Forelimb muscle (tissue), 1 donor: ENCODE data around the gene TRIM2. TPM values are rescaled to one million over a fixed set of nuclear protein-coding genes. Genes with fewer than 3 reads are reported as not detected.

Experiments
- DNase-seq: peaks from one replicate; pipeline ENCODE4 v3.0.0-alpha.2; 2013; ENCODE audit warnings: low read depth
- polyA plus RNA-seq: library from polyadenylated mRNA; unstranded; fragments of 120-200 nt; gene quantifications from one replicate; pipeline ENCODE4 v1.2.1, GENCODE V29; 2013; ENCODE audit not compliant: insufficient read length

Gene TRIM2
- polyA plus RNA-seq, 1 donor = 19.2 TPM

DNA sequence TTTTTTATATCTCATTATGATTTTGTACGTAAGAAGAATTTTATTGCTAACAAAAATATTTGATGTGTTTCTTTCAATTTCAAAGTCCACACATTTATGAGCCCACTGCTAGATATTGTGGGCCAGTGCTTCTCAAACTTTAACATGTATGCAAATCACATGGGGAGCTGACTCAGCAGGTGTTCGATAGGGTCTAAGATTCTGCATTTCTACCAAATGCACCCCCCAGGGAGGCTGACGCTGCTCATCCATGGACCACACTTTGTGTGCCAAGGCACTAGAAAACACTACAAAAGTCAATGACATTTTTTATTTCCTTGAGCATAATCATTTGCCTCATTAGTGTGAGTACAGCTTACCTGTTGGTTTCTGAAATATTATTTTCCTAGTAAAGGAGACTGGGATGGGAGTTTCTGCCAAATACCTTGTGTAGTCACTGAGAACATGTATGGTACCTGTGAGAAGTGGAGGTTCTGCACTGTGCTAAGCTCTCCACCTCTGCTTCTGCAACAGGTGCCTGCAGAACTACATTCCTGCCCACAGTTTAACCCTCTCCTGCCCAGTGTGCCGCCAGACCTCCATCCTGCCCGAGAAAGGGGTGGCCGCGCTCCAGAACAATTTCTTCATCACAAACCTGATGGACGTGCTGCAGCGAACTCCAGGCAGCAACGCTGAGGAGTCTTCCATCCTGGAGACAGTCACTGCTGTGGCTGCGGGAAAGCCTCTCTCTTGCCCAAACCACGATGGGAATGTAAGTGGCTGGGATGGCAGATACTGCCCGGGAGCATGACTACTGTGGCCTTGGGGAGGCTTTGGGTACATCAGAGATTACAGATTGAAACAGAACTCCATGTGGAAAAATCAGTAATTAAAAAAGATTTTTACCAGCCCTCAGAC, 71.4 kb downstream of the TRIM2 start:
- no peak for DNase-seq

DNA sequence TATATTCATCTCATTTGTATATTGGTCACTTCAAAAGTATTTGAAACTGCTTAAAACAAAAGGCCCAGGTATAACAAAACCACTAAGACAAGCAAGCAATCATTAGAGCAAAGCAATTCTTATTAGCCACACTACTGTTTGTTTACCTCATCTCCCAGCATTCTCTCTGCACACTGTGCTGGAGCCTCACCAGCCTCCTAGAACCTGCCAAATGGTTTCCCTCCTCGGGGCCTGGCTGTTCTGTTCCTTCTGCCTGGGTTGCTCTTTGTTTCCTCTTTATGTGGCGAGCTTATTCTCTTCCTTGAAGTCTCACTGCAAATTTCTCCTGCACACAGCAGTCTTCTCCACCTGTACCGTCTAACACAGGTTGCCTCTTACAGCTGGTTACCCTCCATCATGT, 72.7 kb downstream of the TRIM2 start:
- no peak for DNase-seq

DNA sequence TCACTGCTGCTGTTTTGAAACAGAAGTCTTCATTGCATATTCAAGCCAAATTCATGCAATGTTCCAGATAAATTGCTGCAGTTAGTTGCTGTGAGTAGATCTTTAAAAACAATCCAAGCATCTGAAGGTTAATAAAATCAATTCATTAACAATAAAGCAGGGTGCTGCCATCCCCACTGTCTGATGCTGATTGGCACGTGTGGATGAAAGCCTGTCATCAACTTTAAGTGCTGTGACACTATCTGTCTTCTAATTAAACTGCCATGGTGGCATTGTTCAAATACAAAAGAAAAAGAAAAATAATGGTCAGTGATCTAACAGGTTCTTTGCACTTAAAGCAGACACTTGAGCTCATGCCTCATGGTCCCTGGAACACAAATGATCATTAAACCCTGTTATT, 77.2 kb downstream of the TRIM2 start:
- DNase-seq = no peak

DNA sequence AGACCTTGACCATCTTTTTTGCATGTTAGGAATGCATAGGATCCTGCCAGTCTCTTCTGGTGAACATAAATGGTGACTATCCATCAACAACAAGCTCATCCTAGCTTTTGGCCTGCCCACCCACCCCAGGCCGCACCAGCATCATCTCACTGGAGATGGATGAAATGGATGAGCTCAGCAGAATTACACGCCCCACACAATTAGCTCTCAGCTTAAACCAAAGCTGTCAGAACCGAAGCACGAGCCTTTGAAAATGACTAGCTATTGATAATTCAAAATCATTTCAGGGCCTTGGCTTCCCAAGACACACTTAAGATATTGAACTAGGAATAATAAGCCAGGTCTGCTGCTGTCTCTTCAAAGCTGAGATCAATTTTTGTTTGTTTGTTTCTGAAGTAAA, 77.8 kb downstream of the TRIM2 start:
- no peak for DNase-seq

DNA sequence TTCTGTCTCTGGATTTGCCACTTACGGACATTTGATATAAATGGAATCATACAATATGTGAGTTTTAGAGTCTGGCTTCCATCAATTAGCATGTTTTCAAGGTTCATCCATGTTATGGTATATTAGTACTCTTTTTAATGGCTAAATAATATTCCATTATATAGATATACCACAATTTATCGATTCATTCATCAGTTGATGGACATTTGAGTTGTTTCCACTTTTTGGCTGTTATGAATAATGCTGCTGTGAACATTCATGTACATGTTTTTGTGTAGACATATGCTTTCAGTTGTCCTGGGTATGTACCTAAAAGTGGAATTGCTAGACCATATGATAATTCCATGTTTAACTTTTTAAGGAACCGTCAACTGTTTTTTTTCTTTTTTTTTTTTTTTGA, 79.0 kb downstream of the TRIM2 start:
- DNase-seq = no peak

DNA sequence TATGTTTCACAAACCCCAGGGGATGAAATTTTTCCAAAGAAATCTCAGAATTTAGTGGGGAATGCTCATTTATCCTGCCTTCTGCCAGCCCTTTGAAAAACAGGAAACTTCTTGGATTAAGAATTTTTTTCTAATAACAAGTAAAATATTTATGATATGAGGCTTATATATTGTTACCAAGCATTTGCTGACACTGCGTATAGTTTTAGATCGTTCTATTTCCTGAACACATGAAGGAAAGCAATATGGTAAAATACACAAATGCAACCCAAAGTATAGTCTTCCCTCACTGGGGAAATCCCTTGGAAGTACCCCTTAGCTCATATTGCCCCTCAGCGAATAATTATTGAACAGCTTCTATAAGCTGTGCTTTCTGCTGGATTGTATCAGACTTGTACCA, 85.9 kb downstream of the TRIM2 start:
- DNase-seq = no peak

DNA sequence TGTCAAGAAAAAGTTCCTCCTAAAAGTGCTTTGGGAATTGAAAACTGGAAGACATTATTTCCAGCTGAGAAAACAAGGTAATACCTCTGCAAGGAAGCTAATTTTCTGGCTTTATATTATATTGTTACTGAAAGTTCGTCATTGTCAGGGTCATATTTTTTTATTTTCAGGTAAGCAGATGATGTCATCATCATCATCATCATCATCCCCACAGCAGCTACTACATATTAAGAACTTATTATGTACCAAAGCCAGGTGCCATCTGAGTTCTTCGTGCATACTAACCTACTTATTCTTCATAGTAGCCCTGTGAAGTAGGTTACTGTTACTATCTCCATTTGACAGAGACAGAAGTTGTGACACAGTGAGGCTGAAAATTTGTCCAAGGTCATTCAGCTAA, 87.3 kb downstream of the TRIM2 start:
- no peak for DNase-seq

DNA sequence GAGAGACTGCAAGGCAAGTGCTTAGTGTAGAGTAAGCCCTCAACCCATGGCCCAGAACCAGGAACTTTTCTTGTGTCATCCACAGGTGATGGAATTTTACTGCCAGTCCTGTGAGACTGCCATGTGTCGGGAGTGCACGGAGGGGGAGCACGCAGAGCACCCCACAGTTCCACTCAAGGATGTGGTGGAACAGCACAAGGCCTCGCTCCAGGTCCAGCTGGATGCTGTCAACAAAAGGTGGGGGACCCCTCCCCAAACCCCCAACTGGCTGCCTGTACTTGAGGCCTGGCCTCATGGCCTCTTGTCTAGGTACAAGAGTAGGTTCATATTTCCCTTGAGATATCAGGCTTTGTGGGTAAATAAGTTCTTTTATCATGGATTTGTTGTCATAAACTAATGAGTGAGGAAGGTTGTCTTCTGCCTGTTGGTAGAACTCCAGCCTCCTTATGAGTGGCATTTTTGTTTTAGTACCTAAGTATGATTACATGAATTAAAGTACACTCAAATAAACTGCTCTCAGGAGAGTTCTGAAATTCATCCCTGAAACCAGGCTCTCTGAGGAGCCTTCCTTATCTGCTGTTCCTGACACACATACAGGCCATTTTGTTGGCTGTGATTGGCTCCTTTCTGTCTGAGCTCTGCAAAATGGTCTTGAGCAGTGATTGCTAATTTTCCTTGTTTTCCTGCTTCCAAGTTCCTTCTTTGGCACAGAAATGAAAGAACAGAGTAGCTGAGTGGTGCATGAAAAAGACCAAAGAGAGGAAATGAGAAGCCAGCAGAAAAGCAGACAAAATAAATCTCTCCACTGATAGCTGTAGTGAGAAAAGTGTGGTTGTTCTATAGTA, 88.9 kb downstream of the TRIM2 start:
- no peak for DNase-seq

DNA sequence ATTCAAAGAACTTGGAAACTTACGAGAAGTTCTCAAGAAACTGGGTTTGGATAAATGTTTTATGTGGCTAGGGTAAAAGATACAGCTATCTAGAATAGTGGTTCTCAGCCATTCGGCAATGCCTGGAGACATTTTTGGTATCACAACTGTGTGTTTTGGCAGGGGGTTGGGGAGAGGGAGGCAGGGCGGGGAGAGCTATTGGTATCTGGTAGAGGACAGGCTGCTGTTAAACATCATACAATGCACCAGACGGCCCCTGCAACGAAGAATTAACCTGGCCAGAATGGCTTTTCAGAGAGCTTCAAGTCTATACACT, 89.5 kb downstream of the TRIM2 start:
- no peak for DNase-seq

DNA sequence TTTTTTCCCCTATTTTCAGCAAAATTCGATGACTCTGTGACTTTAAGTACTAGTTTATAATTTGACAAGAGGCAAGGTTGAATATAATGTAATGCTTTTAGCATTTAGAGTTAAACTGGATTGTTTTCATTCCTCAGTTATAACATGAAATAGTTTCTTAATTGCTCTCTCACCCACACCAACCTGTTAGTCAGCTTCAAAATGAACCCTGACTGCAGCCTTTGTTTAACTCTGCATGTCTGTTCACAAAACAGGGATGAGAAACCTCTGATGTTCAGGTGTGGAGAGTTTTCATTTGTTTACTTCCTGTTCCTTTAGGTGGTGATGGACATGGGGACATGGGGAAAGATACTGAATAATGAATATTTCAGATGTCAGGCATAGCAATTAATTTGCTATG, 90.4 kb downstream of the TRIM2 start:
- DNase-seq = no peak

DNA sequence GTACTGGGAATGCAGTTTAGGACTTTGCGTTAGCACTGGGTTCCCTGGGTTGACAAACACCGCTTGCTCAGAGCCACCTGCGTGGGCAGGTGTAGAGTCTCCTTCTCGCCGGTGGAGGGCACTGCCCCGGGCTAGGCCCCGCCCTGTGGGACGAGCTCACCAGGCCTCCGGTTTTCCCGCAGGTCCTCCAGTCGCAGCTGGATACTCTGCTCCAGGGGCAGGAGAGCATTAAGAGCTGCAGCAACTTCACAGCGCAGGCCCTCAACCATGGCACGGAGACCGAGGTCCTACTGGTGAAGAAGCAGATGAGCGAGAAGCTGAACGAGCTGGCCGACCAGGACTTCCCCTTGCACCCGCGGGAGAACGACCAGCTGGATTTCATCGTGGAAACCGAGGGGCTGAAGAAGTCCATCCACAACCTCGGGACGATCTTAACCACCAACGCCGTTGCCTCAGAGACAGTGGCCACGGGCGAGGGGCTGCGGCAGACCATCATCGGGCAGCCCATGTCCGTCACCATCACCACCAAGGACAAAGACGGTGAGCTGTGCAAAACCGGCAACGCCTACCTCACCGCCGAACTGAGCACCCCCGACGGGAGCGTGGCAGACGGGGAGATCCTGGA, 91.0 kb downstream of the TRIM2 start:
- DNase-seq = no peak

DNA sequence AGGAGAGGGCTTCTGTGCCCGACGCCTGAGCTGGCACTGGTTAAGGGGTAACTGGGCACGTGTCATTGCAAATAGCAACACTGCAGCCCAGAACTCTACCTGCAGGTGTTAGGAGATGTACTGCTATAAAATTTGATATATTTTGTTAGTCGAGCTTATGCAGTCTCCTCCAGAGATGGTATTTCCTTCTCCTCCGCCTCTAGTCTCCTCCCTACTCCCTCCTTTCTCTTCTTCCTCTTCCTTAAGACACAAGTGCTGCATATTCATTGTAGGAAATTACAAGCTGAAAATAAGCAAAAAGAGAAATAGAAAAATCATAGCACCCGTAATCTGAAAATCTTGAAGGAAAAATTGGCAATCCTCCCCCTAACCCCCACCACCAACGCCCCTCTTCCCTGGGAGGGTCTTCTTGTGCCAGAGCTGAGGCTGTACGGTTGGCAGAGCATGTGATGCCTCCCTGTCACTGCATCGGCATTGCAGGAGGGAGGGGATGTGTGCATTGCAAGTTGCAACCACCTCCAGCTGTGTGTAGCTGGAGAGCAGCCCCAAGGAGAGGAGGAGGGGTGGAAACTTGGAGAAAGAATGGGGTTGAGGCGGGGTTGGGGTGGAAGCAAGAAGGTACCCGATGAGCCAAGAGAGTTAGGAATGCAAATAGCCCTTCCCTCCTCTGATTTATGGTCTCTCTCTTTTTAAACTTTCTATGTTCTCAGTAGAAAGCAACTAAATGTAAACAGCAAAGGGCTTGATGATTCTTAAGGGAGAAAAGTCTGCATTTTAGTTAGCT, 92.0 kb downstream of the TRIM2 start:
- peak; percentile 41 for DNase-seq

DNA sequence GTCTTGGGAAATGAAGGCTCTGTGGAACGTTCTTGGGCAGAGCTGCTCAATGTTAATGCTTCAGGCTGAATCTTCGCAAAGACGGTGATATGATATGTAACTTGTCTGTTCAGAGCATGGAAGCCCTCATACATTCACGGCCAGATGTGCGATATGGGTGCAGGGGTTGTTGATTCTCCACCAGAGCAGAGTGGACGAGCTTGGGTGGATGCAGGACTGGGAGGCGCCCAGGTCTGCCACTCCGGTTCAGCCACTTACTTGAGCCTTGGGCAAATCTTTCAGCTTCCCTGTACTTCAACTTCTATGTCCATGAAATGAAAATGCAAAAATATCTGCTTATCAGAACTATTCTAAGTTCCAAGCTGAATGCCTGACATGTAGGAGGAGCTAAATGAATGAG, 92.9 kb downstream of the TRIM2 start:
- no peak for DNase-seq

DNA sequence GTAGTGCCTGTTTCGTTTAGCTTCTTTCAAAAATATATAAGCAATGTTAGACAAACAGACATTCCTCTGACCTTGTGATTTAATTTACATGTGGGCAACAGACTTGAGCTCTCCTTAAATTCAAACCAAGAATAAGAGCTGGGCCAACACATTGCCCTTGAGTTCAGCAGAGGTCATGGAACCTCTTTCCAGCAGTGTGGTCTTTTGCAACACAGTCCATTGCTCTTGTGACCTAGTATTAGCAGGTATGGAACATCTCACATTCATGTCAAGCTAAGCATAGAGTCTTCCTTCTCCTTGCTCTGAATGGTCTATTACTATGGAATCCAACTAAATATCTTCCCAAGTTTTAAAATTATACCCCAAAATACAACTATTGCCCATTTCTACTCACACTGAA, 106.5 kb downstream of the TRIM2 start:
- DNase-seq = no peak

DNA sequence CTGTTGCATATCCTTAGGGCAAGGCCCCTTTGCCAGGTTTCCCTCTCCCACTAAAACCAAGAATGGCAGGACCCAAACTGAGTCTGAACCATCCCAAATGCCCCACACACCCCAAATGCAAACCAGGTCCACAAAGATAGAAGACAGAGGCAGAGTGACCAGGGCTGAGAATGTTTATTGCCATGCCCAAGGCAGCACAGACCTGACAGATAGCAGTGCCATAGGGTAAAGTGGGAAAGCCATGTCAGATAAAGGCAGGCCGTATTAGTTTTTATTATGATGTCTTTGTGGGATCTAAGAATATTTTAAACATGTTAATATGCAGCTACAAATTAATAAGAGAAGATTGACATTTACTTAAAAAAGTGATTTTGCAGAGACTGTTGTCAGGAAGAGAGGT, 110.7 kb downstream of the TRIM2 start:
- no peak for DNase-seq

DNA sequence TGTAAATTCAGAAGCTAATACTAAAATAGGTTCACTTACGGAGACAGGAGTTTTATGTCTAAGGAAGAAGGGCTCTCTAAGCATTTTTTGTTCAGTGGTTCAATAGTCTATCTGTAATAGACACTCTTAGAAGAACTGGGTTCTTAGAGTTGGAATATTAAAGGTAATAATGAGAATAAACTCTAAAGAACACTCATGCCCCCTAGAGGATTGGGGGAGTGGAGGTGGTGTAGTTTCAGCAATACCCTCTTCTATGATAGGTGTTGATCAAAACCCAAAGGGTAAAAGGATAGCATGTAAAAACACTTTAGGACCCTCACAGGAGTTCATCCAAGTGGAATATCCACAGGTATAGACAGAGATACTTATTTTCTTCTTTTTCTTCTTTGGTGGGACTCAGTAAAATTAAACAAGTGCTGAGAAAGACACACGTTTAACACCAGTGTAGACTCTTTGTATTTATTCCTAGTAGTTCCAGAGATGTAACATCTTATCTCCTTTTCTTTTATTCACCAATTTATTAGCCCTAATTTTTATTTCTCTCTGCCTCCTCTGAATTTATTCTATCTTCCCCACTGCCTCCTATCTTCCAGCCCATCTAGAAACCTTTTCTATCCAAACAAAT, 114.6 kb downstream of the TRIM2 start:
- DNase-seq = no peak

DNA sequence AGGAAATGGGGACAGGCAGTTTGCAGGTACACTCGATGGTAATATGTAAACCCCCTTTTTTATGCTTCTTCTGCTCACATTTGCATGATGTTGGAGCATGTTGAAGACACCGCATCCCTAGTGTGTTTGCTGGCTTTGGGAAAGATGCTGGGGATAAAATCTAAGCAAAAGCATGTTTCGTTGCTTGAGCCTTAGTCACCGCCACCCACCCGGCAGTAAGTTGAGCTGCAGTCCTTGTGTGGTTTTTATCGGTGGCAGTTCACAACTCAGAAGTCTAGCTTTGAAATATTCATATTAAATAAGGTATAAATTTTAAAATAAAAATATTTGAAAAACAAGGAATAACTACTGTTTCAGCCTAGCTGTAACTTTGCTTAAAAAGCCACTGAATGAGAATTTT, 118.5 kb downstream of the TRIM2 start:
- DNase-seq = no peak

DNA sequence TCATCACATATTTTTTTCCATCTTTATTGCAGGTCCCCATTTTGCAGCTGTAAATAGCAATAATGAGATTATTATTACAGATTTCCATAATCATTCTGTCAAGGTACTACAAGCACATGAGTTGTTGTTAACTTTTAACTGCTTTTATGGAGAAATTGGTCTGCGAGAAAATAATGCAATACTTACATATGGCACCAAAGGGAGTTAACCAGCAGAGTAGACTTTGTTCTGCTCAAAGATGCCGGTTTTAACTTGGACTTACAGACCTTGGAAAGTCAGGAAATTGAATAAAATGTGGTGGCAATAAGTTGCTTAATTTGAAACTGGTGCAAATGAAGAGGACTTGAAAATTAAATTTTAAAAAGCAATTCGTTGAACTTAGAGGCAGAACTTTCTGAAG, 119.8 kb downstream of the TRIM2 start:
- DNase-seq = no peak

DNA sequence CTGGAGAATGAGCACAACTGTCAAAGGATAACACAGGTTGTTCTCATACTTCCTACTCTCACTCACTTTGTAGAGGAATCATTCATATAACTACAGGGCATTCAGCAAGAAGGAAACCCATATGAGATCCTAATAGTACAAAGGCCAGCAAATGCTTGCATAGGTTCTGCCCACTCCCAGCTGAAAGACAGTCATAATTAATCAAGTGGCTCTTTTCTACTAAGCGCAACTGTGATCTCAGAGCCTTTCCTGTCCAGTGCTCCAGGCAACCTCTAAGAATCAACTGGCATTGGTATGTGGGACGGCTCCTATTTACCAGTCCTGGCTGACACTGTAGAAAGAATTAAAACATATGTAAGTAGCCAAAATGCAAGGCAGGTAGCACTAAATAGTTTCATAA, 121.3 kb downstream of the TRIM2 start:
- DNase-seq = no peak

DNA sequence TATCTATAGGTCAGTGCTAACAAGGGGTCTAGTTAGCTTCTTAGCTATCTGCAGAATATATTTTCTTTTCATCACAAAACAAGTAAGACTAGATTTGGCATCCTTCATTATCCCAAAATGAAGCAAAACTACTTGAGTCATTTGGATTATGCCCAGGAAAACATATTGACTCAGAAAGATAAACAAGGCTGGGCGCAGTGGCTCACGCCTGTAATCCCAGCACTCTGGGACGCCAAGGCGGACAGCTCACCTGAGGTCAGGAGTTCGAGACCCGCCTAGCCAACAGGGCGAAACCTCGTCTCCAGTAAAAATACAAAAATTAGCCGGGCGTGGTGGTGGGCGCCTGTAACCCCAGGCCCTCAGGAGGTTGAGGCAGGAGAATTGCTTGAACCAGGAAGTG, 122.3 kb downstream of the TRIM2 start:
- DNase-seq = no peak

DNA sequence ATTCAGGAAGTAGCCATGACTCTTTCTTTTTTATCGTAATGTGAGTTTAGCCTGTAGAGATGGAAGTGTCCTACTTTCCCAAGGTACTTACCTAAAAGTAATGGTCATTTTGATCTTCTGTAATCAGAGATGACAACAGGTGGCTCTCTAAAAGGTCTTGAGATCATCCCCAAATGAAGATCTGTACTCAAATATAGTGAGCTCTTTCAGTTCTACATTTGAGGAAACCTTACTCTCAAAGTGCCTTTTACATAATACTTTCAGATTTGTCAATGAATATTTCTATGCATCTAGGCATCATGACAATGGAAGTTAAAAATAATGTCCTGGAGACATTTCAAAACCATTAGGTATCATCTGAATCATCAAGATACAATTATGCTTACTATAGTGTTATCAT, 123.0 kb downstream of the TRIM2 start:
- no peak for DNase-seq

DNA sequence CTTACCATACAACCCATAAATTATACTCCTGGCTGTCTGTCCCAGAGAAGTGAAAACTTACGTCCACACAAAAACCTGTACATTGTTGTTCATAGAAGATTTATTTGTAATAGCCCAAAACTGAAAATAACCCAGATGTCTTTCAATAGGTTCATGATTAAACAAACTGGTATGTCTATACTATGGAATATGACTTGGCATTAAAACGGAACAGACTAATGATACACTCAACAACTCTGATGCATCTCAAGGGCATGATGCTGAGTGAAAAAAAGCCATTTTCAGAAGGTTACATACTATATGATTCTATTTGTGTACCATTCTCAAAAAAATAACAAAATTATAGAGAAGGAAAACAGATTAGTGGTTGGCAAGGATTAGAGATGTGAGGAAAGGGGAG, 128.7 kb downstream of the TRIM2 start:
- no peak for DNase-seq
